Measurements from ENCODE around the gene GOLGA6L10.

- TF ChIP-seq SOX6 (IDR thresholded peaks at IDR 0.05) (no peak), SRSF1 (IDR thresholded peaks at IDR 0.05; ENCODE audit: low read depth, low read length) (no peak), MIER1 (IDR thresholded peaks at IDR 0.05; ENCODE audit: low read depth) (no peak), CTCF (IDR thresholded peaks at IDR 0.05 in 2 of 3, conservative IDR thresholded peaks at IDR 0.05 in 1 of 3; ENCODE audit: insufficient read depth in 2 of 3, low read depth in 1 of 3, low read length in 3 of 3) (no peak), SREBF2 (CRISPR knock-in tag; IDR thresholded peaks at IDR 0.05) (no peak)
Observed at GRCh38 chr15:82297546-82297945, 51.7 kb downstream of the GOLGA6L10 start.

All from K562 (cell line).